Body of pancreas (tissue), 4 donors: ENCODE measurements around the gene TAGLN2. TPM values are rescaled to one million over a fixed set of nuclear protein-coding genes. Genes with fewer than 3 reads are reported as not detected.
A peak's percentile ranks its signal among the peaks of the same experiment; 100 is the strongest.

Experiments used
- ATAC-seq: fragments of 150-250 bp; one replicate; pipeline ENCODE4 v1.9.1; 2016
- DNase-seq, 4 donors: peaks; one replicate each; pipeline ENCODE4 v3.0.0-alpha.2; 2019
- H3K27ac ChIP-seq, 4 donors: fragments of 200-600 bp; sonication (generic); 1 replicate in 3 of 4; 2 replicates in 1 of 4; pipeline versions ENCODE4 v1.5.1 to v1.6.1; 2016 to 2019; ENCODE audit warnings: mild to moderate bottlenecking in 1 of 4, mixed read lengths in 1 of 4, moderate library complexity in 1 of 4
- H3K27me3 ChIP-seq, 2 donors: fragments of 200-600 bp; sonication (generic); one replicate each; pipeline ENCODE4 v1.6.0; 2016; ENCODE audit warnings: mild to moderate bottlenecking in 1 of 2
- H3K36me3 ChIP-seq, 2 donors: fragments of 200-600 bp; sonication (generic); replicated peaks in 1 of 2; 2 replicates each; pipeline ENCODE4 v1.5.1; 2016; ENCODE audit warnings: low read depth in 2 of 2; ENCODE audit not compliant: insufficient read depth in 1 of 2
- H3K4me1 ChIP-seq: fragments of 200-600 bp; sonication (generic); one replicate; pipeline ENCODE4 v1.6.0; 2016
- H3K4me3 ChIP-seq, 2 donors: fragments of 200-600 bp; sonication (generic); 1 replicate in 1 of 2; 2 replicates in 1 of 2; pipeline ENCODE4 v1.5.1; 2016 to 2019
- H3K9me3 ChIP-seq, 3 donors: fragments of 200-600 bp; sonication (generic); 1 replicate in 2 of 3; 2 replicates in 1 of 3; pipeline ENCODE4 v1.5.1; 2016
- POLR2A ChIP-seq, 3 donors: fragments of 450-650 bp; IDR thresholded peaks; one replicate each; pipeline ENCODE4 v1.6.1; 2016; ENCODE audit warnings: antibody characterized with exemption in 3 of 3, mild to moderate bottlenecking in 2 of 3
- WGBS, 2 donors: methylation state at CpG; one replicate each; pipeline ENCODE4 v1.1.5; 2017; 5-methylcytosine and 5-hydroxymethylcytosine counted together
- intact Hi-C: fragments of 100-400 bp; cut with DNase I; formaldehyde crosslinking; loops from one replicate; pipeline ENCODE4 v1.15.1; 2023
- total RNA-seq, 2 donors: library from RNA; depleted of rRNA; stranded (reverse); fragments of >200 nt; gene quantifications; one replicate each; pipeline ENCODE4 v1.1.0, GENCODE V29; 2016
- TF ChIP-seq, protein P1 (sequence below), 7 experiments: fragments of 450-650 bp in 4 of 7; fragments of 200-600 bp in 3 of 7; sonication (generic) in 3 of 7; IDR thresholded peaks; one replicate each; pipeline ENCODE4 v1.5.1; 2016 to 2019; ENCODE audit warnings: antibody characterized with exemption in 7 of 7

The TAGLN2 gene
- total RNA-seq, 2 donors from 2014 or later = 63.0 to 118 TPM

DNA sequence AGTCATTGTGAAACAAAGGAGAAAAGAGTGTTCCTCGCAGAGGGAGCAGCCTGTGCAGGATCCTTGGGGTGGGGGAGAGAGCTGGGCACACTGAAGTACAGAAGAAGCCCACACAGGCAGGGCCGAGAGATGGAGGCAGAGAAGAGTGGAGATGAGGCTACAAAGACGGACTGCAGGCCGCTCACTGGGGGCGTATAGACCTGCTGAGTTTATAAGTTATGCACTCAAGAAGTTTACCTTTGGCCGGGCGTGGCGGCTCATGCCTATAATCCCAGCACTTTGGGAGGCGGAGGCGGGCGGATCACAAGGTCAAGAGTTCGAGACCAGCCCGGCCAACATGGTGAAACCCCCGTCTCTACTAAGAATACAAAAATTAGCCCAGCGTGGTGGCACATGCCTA lies 36.3 kb upstream of the TAGLN2 start:
- Histone ChIP-seq H3K4me3 (no peak overlapping the region), H3K36me3 (no peaks in the 10 kb centered on the region), H3K27ac (no peak overlapping the region), H3K27me3 (no peaks in the 10 kb centered on the region), H3K4me1 (peaks cover 18% of the 10 kb centered on the region), H3K9me3 (no peaks in the 10 kb centered on the region)
- WGBS, 2 donors = 86% methylated on average over 15 of the region's 15 CpGs
- no peak for ATAC-seq
- no peak for TF ChIP-seq POLR2A (IDR thresholded peaks at IDR 0.05)
- TF ChIP-seq, protein P1, sequence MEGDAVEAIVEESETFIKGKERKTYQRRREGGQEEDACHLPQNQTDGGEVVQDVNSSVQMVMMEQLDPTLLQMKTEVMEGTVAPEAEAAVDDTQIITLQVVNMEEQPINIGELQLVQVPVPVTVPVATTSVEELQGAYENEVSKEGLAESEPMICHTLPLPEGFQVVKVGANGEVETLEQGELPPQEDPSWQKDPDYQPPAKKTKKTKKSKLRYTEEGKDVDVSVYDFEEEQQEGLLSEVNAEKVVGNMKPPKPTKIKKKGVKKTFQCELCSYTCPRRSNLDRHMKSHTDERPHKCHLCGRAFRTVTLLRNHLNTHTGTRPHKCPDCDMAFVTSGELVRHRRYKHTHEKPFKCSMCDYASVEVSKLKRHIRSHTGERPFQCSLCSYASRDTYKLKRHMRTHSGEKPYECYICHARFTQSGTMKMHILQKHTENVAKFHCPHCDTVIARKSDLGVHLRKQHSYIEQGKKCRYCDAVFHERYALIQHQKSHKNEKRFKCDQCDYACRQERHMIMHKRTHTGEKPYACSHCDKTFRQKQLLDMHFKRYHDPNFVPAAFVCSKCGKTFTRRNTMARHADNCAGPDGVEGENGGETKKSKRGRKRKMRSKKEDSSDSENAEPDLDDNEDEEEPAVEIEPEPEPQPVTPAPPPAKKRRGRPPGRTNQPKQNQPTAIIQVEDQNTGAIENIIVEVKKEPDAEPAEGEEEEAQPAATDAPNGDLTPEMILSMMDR (IDR thresholded peaks at IDR 0.05) = no peak
- intact Hi-C loops = no loop called here
- DNase-seq = no peak

DNA sequence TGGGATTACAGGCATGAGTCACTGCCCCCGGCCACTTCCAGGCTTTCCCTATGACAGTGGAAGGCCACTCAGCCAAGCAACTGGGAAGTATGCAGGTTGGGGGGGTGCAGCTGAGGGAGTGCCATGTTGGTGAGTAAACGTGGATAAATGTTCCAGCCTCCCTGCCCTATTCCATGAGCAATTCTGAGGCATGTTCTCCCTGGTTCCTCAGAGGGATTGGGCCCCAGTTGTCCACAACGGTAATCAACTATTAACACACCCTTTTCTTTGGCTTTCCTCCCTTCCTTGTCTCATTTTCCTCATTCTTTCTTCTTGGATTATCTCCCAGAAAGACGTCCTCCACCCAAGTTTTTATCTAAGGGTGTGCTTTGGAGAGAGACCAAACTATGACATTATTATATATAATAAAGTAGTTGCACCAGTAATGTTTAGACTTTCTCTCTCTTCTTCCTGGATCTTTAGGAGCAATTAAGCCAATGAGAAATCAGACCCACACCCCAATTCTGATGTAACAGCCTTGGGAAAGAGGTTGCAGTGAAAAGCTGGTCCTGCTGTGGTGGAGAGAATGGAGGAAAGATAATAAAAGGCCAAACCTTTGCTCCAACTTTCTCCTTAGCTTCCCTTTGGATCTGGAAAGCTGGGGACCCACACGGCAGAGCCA lies 35.5 kb upstream of the TAGLN2 start:
- Histone ChIP-seq H3K9me3 (no peaks in the 10 kb centered on the region), H3K4me1 (peaks cover 18% of the 10 kb centered on the region), H3K36me3 (no peaks in the 10 kb centered on the region), H3K27me3 (no peaks in the 10 kb centered on the region), H3K4me3 (no peak overlapping the region), H3K27ac (peak overlapping the region in 1 of 4 donors; percentile 10)
- TF ChIP-seq, protein P1 (IDR thresholded peaks at IDR 0.05) = no peak
- no peak for TF ChIP-seq POLR2A (IDR thresholded peaks at IDR 0.05)
- intact Hi-C loops = no loop called here
- DNase-seq (peak in 1 of 4 donors; percentile 39), ATAC-seq (peak; percentile 36)
- WGBS, 2 donors = 46 to 49% methylated on average over 5 of the region's 5 CpGs

DNA sequence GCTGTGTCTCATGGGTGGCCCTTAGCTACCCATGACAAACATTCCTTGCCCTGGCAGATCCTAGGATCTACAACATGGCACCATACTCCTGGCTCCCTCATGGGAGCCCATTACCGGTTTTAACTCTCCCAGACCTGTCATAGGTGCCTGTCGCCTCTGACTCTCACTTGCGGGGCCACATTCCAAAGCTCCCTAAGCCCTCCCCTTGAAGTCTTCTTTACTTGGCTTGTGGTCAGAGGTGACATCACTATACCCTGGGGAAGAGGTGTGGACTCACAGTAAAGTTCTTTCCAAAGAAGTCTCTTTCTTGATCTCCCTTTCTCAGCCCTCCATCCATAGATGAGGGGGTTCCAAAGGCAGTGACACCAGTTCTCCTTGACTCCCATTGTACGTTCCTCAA lies 34.1 kb upstream of the TAGLN2 start:
- H3K4me3 ChIP-seq = no peak overlapping the region
- H3K9me3 ChIP-seq = no peaks in the 10 kb centered on the region
- DNase-seq = no peak
- no peaks in the 10 kb centered on the region for H3K27me3 ChIP-seq
- H3K4me1 ChIP-seq = peaks cover 18% of the 10 kb centered on the region
- no peaks in the 10 kb centered on the region for H3K36me3 ChIP-seq
- H3K27ac ChIP-seq = peak overlapping the region in 1 of 4 donors; percentile 3
- ATAC-seq = peak; percentile 62
- TF ChIP-seq POLR2A (IDR thresholded peaks at IDR 0.05) = no peak
- TF ChIP-seq, protein P1 (IDR thresholded peaks at IDR 0.05) = no peak
- intact Hi-C loops = no loop called here
- WGBS, 2 donors = 74% methylated on average over 3 to 4 of the region's 4 CpGs

DNA sequence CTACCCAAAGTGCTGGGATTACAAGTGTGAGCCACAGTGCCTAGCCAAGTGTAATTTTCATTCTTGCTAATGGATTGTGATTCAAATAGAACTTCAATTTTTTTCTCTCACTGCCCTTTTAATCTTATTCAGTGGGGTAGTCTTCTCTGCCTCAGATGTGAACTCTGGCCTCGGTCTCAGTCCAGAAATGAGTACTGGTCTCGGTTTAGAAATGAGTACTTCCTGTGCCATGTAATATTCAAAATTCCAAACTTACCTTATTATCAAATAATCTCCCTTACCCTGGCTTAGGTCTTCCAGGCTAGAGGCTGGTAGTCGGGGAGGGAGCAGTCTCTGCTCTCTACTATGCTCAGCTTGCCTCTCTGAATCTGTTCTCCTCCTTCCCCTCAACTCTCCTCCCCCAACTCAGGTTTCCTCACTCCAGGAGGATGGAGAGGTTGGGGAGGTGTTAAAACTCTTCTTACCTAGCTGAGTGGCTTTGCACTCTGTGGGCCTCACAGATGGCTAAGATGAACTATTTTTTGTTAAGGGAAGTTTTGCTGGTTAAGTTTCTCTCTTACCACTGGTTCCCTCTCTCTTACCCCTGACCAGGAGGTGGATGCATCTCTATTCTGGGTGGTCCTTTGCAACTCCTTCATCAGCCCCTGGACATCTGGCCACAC lies 33.5 kb upstream of the TAGLN2 start:
- peaks cover 18% of the 10 kb centered on the region for H3K4me1 ChIP-seq
- H3K4me3 ChIP-seq = no peak overlapping the region
- H3K27me3 ChIP-seq = no peaks in the 10 kb centered on the region
- no peak for TF ChIP-seq POLR2A (IDR thresholded peaks at IDR 0.05)
- TF ChIP-seq, protein P1 (IDR thresholded peaks at IDR 0.05) = no peak
- peak overlapping the region in 1 of 4 donors; percentile 3 for H3K27ac ChIP-seq
- ATAC-seq (no peak), DNase-seq (no peak)
- H3K9me3 ChIP-seq = no peaks in the 10 kb centered on the region
- no peaks in the 10 kb centered on the region for H3K36me3 ChIP-seq
- 50 to 51% methylated on average over 3 of the region's 3 CpGs for WGBS, 2 donors
- intact Hi-C loops = no loop called here
